Measurements from ENCODE around the gene SUCLG2.

GRCh38 chr3:67644827-67645226, 9.6 kb downstream of the SUCLG2 start:
- TF ChIP-seq, protein P1, sequence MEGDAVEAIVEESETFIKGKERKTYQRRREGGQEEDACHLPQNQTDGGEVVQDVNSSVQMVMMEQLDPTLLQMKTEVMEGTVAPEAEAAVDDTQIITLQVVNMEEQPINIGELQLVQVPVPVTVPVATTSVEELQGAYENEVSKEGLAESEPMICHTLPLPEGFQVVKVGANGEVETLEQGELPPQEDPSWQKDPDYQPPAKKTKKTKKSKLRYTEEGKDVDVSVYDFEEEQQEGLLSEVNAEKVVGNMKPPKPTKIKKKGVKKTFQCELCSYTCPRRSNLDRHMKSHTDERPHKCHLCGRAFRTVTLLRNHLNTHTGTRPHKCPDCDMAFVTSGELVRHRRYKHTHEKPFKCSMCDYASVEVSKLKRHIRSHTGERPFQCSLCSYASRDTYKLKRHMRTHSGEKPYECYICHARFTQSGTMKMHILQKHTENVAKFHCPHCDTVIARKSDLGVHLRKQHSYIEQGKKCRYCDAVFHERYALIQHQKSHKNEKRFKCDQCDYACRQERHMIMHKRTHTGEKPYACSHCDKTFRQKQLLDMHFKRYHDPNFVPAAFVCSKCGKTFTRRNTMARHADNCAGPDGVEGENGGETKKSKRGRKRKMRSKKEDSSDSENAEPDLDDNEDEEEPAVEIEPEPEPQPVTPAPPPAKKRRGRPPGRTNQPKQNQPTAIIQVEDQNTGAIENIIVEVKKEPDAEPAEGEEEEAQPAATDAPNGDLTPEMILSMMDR (conservative IDR thresholded peaks at IDR 0.05; ENCODE audit: low read depth, low read length), result no peak
- no peak for TF ChIP-seq EZH2phosphoT487 (IDR thresholded peaks at IDR 0.05; ENCODE audit: borderline replicate concordance, low read length)
- no peak for TF ChIP-seq EZH2 (IDR thresholded peaks at IDR 0.05; ENCODE audit: low read length, unreplicated experiment)
